Measurements from ENCODE around the gene PLIN3.
"Not testable (repeated sequence)": the region's sequence is repeated elsewhere in the genome, so short reads cannot be mapped to it uniquely, and the experiment has no call there.

The PLIN3 gene

GRCh38 chr19:4832776-4833175 lies 34.7 kb downstream of the PLIN3 start:
- H4K8ac ChIP-seq (ENCODE audit: low read depth, low read length), result no peak overlapping the region
- no peak overlapping the region for H3K4me2 ChIP-seq (ENCODE audit: low read length)
- H2BK5ac ChIP-seq (ENCODE audit: low read length), result no peak overlapping the region
- H3K27me3 ChIP-seq (ENCODE audit: insufficient read depth, low read length, poor library complexity), result peaks cover 3% of the 10 kb centered on the region
- no peaks in the 10 kb centered on the region for H3K79me1 ChIP-seq (ENCODE audit: low read length)
- H3K4me3 ChIP-seq (ENCODE audit: low read length), result no peak overlapping the region
- WGBS (ENCODE audit: extremely low coverage, insufficient coverage, low lambda C conversion rate), result no CpG with 5 or more reads among the region's 5 CpGs
- H3K79me2 ChIP-seq (ENCODE audit: control insufficient read depth, insufficient read depth, low read length), result no peaks in the 10 kb centered on the region
- H3K23ac ChIP-seq (ENCODE audit: low read length), result no peak overlapping the region
- no peak overlapping the region for H3K56ac ChIP-seq (ENCODE audit: low read length)
- no peak overlapping the region for H2AK5ac ChIP-seq (ENCODE audit: low read length)
- no peak for DNase-seq
- no peak overlapping the region for H3K9ac ChIP-seq (ENCODE audit: low read length)
- no peak overlapping the region for H2BK15ac ChIP-seq (replicated peaks; ENCODE audit: low read depth)
- no peak overlapping the region for H3K27ac ChIP-seq (ENCODE audit: low read depth, low read length)
- no peak overlapping the region for H3K4ac ChIP-seq (ENCODE audit: low read depth, low read length)
- no peak overlapping the region for H4K5ac ChIP-seq (ENCODE audit: low read length)
- H2BK120ac ChIP-seq (ENCODE audit: low read depth, low read length), result no peak overlapping the region
- H3K18ac ChIP-seq (ENCODE audit: low read length), result no peak overlapping the region
- H3K4me1 ChIP-seq (ENCODE audit: control insufficient read depth, low read depth, low read length), result no peaks in the 10 kb centered on the region
- no peaks in the 10 kb centered on the region for H3K36me3 ChIP-seq (ENCODE audit: control insufficient read depth, insufficient read depth, low read length)

DNA sequence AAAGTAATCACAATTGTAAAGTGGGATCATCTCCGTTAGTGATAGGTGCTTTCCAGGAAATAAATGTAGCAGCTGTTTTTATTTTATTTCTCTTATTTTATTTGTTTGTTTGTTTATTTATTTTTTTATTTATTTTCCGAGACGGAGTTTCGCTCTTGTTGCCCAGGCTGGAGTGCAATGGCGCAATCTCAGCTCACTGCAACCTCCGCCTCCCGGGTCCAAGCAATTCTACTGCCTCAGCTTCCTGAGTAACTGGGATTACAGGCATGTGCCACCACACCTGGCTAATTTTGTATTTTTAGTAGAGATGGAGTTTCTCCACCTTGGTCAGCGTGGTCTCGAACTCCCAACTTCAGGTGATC lies 35.5 kb downstream of the PLIN3 start:
- H2BK15ac ChIP-seq (replicated peaks; ENCODE audit: low read depth); H2BK5ac ChIP-seq (ENCODE audit: low read length); H3K56ac ChIP-seq (ENCODE audit: low read length); H2AK5ac ChIP-seq (ENCODE audit: low read length); H3K4ac ChIP-seq (ENCODE audit: low read depth, low read length); H3K27me3 ChIP-seq (ENCODE audit: insufficient read depth, low read length, poor library complexity); H3K79me1 ChIP-seq (ENCODE audit: low read length); H3K18ac ChIP-seq (ENCODE audit: low read length); H4K5ac ChIP-seq (ENCODE audit: low read length); H3K27ac ChIP-seq (ENCODE audit: low read depth, low read length); H4K8ac ChIP-seq (ENCODE audit: low read depth, low read length); H3K4me1 ChIP-seq (ENCODE audit: control insufficient read depth, low read depth, low read length); DNase-seq; H3K36me3 ChIP-seq (ENCODE audit: control insufficient read depth, insufficient read depth, low read length); H3K79me2 ChIP-seq (ENCODE audit: control insufficient read depth, insufficient read depth, low read length); H2BK120ac ChIP-seq (ENCODE audit: low read depth, low read length); H3K4me3 ChIP-seq (ENCODE audit: low read length): not testable (repeated sequence)
- H3K4me2 ChIP-seq (ENCODE audit: low read length), result peak overlapping the region; percentile 59
- peak overlapping the region; percentile 94 for H3K23ac ChIP-seq (ENCODE audit: low read length)
- H3K9ac ChIP-seq (ENCODE audit: low read length), result peak overlapping the region; percentile 64
- WGBS (ENCODE audit: extremely low coverage, insufficient coverage, low lambda C conversion rate), result no CpG with 5 or more reads among the region's 9 CpGs

GRCh38 chr19:4831304-4831978 lies 36.0 kb downstream of the PLIN3 start, which contains the start of gene TICAM1:
TICAM1 (minus strand) TSS chr19:4831712; CDS start chr19:4818377, 13,335 bp downstream.
- H3K4ac ChIP-seq (ENCODE audit: low read depth, low read length), result no peak within 1 kb of the TSS
- no peak within 1 kb of the TSS for H2BK5ac ChIP-seq (ENCODE audit: low read length)
- H3K79me1 ChIP-seq (ENCODE audit: low read length), result no peaks in the 10 kb centered on the region
- no peaks in the 10 kb centered on the region for H3K79me2 ChIP-seq (ENCODE audit: control insufficient read depth, insufficient read depth, low read length)
- no peak for DNase-seq
- H3K56ac ChIP-seq (ENCODE audit: low read length), result peak within 1 kb of the TSS; percentile 83
- WGBS (ENCODE audit: extremely low coverage, insufficient coverage, low lambda C conversion rate), result no CpG with 5 or more reads among the region's 52 CpGs
- no peak within 1 kb of the TSS for H4K5ac ChIP-seq (ENCODE audit: low read length)
- H3K9ac ChIP-seq (ENCODE audit: low read length), result peak within 1 kb of the TSS; percentile 64
- peaks cover 3% of the 10 kb centered on the region for H3K27me3 ChIP-seq (ENCODE audit: insufficient read depth, low read length, poor library complexity)
- no peak within 1 kb of the TSS for H2AK5ac ChIP-seq (ENCODE audit: low read length)
- no peak within 1 kb of the TSS for H3K27ac ChIP-seq (ENCODE audit: low read depth, low read length)
- H3K23ac ChIP-seq (ENCODE audit: low read length), result peak within 1 kb of the TSS; percentile 94
- no peak within 1 kb of the TSS for H4K8ac ChIP-seq (ENCODE audit: low read depth, low read length)
- peak within 1 kb of the TSS; percentile 35 for H3K4me3 ChIP-seq (ENCODE audit: low read length)
- peak within 1 kb of the TSS; percentile 59 for H3K4me2 ChIP-seq (ENCODE audit: low read length)
- no peaks in the 10 kb centered on the region for H3K4me1 ChIP-seq (ENCODE audit: control insufficient read depth, low read depth, low read length)
- no peak within 1 kb of the TSS for H2BK15ac ChIP-seq (replicated peaks; ENCODE audit: low read depth)
- H3K36me3 ChIP-seq (ENCODE audit: control insufficient read depth, insufficient read depth, low read length), result no peaks in the 10 kb centered on the region
- no peak within 1 kb of the TSS for H2BK120ac ChIP-seq (ENCODE audit: low read depth, low read length)
- H3K18ac ChIP-seq (ENCODE audit: low read length), result peak within 1 kb of the TSS; percentile 4

GRCh38 chr19:4830768-4831265 lies 36.6 kb downstream of the PLIN3 start:
- H3K23ac ChIP-seq (ENCODE audit: low read length), result no peak overlapping the region
- peak overlapping the region; percentile 83 for H3K56ac ChIP-seq (ENCODE audit: low read length)
- no peak overlapping the region for H2BK15ac ChIP-seq (replicated peaks; ENCODE audit: low read depth)
- no peak overlapping the region for H2BK5ac ChIP-seq (ENCODE audit: low read length)
- DNase-seq, result no peak
- H4K8ac ChIP-seq (ENCODE audit: low read depth, low read length), result no peak overlapping the region
- no peak overlapping the region for H3K27ac ChIP-seq (ENCODE audit: low read depth, low read length)
- H3K4ac ChIP-seq (ENCODE audit: low read depth, low read length), result no peak overlapping the region
- no peak overlapping the region for H3K9ac ChIP-seq (ENCODE audit: low read length)
- WGBS (ENCODE audit: extremely low coverage, insufficient coverage, low lambda C conversion rate), result no CpG with 5 or more reads among the region's 6 CpGs
- no peaks in the 10 kb centered on the region for H3K36me3 ChIP-seq (ENCODE audit: control insufficient read depth, insufficient read depth, low read length)
- H3K79me2 ChIP-seq (ENCODE audit: control insufficient read depth, insufficient read depth, low read length), result no peaks in the 10 kb centered on the region
- no peaks in the 10 kb centered on the region for H3K4me1 ChIP-seq (ENCODE audit: control insufficient read depth, low read depth, low read length)
- H3K18ac ChIP-seq (ENCODE audit: low read length), result no peak overlapping the region
- H2AK5ac ChIP-seq (ENCODE audit: low read length), result no peak overlapping the region
- no peak overlapping the region for H2BK120ac ChIP-seq (ENCODE audit: low read depth, low read length)
- peaks cover 3% of the 10 kb centered on the region for H3K27me3 ChIP-seq (ENCODE audit: insufficient read depth, low read length, poor library complexity)
- H3K4me2 ChIP-seq (ENCODE audit: low read length), result no peak overlapping the region
- H4K5ac ChIP-seq (ENCODE audit: low read length), result no peak overlapping the region
- H3K4me3 ChIP-seq (ENCODE audit: low read length), result no peak overlapping the region
- no peaks in the 10 kb centered on the region for H3K79me1 ChIP-seq (ENCODE audit: low read length)

- no peak for DNase-seq
- Histone ChIP-seq H2BK5ac (ENCODE audit: low read length) (no peak overlapping the region), H3K27ac (ENCODE audit: low read depth, low read length) (no peak overlapping the region)
Observed at GRCh38 chr19:4830332-4830731, 37.1 kb downstream of the PLIN3 start.

More at GRCh38 chr19:4830332-4830731, 37.1 kb downstream of the PLIN3 start:
- Histone ChIP-seq H3K4me3 (ENCODE audit: low read length) (no peak overlapping the region), H4K8ac (ENCODE audit: low read depth, low read length) (no peak overlapping the region), H3K56ac (ENCODE audit: low read length) (no peak overlapping the region), H3K23ac (ENCODE audit: low read length) (no peak overlapping the region), H3K79me1 (ENCODE audit: low read length) (no peaks in the 10 kb centered on the region), H3K9ac (ENCODE audit: low read length) (no peak overlapping the region), H3K4ac (ENCODE audit: low read depth, low read length) (no peak overlapping the region), H4K5ac (ENCODE audit: low read length) (no peak overlapping the region), H2BK15ac (replicated peaks; ENCODE audit: low read depth) (no peak overlapping the region), H3K18ac (ENCODE audit: low read length) (no peak overlapping the region), H3K4me2 (ENCODE audit: low read length) (no peak overlapping the region), H3K79me2 (ENCODE audit: control insufficient read depth, insufficient read depth, low read length) (no peaks in the 10 kb centered on the region), H3K4me1 (ENCODE audit: control insufficient read depth, low read depth, low read length) (no peaks in the 10 kb centered on the region), H3K36me3 (ENCODE audit: control insufficient read depth, insufficient read depth, low read length) (no peaks in the 10 kb centered on the region), H2AK5ac (ENCODE audit: low read length) (no peak overlapping the region), H2BK120ac (ENCODE audit: low read depth, low read length) (no peak overlapping the region), H3K27me3 (ENCODE audit: insufficient read depth, low read length, poor library complexity) (peaks cover 3% of the 10 kb centered on the region)
- WGBS (ENCODE audit: extremely low coverage, insufficient coverage, low lambda C conversion rate), result no CpG with 5 or more reads among the region's 6 CpGs
